Central memory CD8-positive, alpha-beta T cell (primary cell): ENCODE data around the gene DENND11.
"Not testable (repeated sequence)": the region's sequence is repeated elsewhere in the genome, so short reads cannot be mapped to it uniquely, and the experiment has no call there.

Experiments
- ATAC-seq: fragments of 150-1000 bp; cut with Tn5 transposase; replicated peaks from 2 replicates; pipeline ENCODE4 v1.10.0; 2022; ENCODE audit warnings: mild to moderate bottlenecking, moderate FRiP score, moderate number of reproducible peaks; ENCODE audit not compliant: poor library complexity, severe bottlenecking; ENCODE audit errors: extremely low read depth
- DNase-seq, 2 donors: peaks; one replicate each; pipeline ENCODE4 v3.0.0; 2021; ENCODE audit warnings: low spot score in 2 of 2
- H3K27ac Mint-ChIP-seq: one replicate; pipeline ENCODE4 v1.8.0; 2022; ENCODE audit warnings: low read depth, mild to moderate bottlenecking, moderate library complexity, mixed read lengths
- H3K27me3 Mint-ChIP-seq: one replicate; pipeline ENCODE4 v1.8.0; 2022; ENCODE audit warnings: mixed read lengths
- H3K36me3 Mint-ChIP-seq: one replicate; pipeline ENCODE4 v1.8.0; 2022; ENCODE audit warnings: mild to moderate bottlenecking, moderate library complexity, mixed read lengths; ENCODE audit not compliant: insufficient read depth
- H3K4me1 Mint-ChIP-seq: one replicate; pipeline ENCODE4 v1.8.0; 2022; ENCODE audit warnings: mixed read lengths
- H3K4me3 Mint-ChIP-seq: one replicate; pipeline ENCODE4 v1.8.0; 2022; ENCODE audit warnings: mild to moderate bottlenecking, moderate library complexity, mixed read lengths
- H3K9me3 Mint-ChIP-seq: one replicate; pipeline ENCODE4 v1.8.0; 2022; ENCODE audit warnings: mixed read lengths

Gene DENND11

DNA sequence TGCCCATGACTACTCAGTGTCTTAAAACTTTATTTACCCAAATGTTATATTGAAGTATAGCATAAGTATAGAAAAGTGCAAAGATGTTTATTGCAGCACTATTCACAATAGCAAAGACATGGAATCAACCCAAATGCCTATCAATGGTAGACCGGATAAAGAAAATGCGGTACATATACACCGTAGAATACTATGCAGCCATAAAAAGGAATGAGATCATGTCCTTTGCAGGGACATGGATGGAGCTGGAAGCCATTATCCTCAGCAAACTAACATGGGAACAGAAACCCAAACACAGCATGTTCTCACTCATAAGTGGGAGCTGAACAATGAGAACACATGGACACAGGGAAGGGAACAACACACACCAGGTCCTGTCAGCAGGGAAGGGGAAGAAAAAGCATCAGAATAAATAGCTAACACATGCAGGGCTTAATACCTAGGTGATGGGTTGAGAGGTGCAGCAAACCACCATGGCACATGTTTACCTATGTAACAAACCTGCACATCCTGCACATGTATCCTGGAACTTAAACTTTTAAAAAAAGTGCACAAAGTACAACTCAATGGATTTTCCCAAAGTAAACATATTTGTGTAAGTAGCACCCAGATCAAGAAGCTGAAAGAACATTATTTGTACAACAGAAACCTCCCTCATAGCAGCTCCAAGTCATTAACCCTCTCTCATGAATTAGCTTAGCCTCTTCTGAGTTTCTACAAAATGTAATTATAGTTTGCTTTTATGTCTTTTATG is 12.7 kb downstream of the DENND11 start:
- not testable (repeated sequence) for H3K4me3 Mint-ChIP-seq, H3K27me3 Mint-ChIP-seq, DNase-seq, H3K27ac Mint-ChIP-seq, ATAC-seq, H3K9me3 Mint-ChIP-seq
- Mint-ChIP-seq H3K4me1 (peaks cover 38% of the 10 kb centered on the region), H3K36me3 (peaks cover 19% of the 10 kb centered on the region)

DNA sequence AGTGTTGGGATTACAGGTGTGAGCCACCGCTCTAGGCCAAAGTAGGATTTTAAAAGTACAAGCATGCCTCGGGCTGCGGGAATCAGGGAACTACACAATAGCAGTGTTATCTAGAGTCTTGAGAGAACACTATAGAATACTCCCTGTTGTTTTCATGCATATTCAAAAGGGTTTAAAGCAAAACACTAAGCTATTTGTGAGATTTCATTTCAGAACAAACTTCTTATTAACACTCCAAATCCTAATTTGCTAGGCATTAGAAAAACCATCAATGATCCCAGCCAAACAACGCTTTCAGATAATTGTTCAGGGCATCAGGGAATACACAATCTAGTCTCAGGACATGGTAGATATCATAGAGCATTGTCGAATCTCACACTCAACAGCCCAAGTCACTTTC is 13.9 kb downstream of the DENND11 start:
- Mint-ChIP-seq H3K27me3 (no peaks in the 10 kb centered on the region), H3K36me3 (peaks cover 23% of the 10 kb centered on the region), H3K27ac (no peak overlapping the region), H3K4me1 (peaks cover 30% of the 10 kb centered on the region), H3K4me3 (no peak overlapping the region), H3K9me3 (no peaks in the 10 kb centered on the region)
- no peak for DNase-seq
- no peak for ATAC-seq

DNA sequence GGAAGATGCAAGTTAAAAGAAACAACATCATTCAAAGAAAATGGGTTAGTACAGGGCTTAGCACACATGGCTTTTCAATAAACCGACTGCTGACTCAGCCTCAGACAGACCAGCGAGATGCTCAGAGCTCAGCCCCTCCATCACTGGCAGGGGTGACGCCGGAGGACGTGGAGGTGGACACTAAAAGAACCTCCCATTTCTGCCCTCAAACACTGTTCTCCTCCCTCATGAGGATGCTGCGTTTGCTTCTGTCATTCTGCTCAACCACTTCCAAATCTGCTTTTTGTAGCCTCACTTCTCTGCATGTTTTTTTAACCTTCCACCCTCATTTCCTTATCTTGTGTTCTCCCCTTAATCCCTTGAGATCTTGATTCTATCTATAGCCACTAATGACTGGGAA is 15.3 kb downstream of the DENND11 start:
- Mint-ChIP-seq H3K36me3 (peaks cover 28% of the 10 kb centered on the region), H3K4me1 (peaks cover 21% of the 10 kb centered on the region), H3K27ac (no peak overlapping the region), H3K9me3 (no peaks in the 10 kb centered on the region), H3K4me3 (no peak overlapping the region), H3K27me3 (no peaks in the 10 kb centered on the region)
- DNase-seq (no peak), ATAC-seq (no peak)

DNA sequence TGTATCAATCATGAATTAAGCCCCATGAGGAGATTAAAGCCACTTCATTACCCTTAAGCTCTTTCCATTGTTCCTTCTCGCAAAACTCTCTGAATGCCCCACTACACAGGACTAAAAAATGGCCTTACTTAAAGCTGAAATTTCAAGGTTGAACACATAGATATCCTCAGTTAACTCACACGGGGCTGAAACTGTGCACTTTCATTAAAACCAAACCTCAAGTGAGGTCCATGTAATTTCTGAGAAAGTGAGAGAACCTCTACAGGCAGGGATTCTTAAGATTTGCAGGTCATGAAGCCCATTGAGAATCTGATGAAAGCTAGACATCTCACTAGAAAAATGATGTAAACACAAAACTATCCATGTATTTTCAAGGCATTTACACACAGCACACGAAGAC is 15.9 kb downstream of the DENND11 start:
- Mint-ChIP-seq H3K4me1 (peaks cover 21% of the 10 kb centered on the region), H3K36me3 (peaks cover 28% of the 10 kb centered on the region), H3K27me3 (no peaks in the 10 kb centered on the region), H3K9me3 (no peaks in the 10 kb centered on the region), H3K4me3 (no peak overlapping the region), H3K27ac (no peak overlapping the region)
- ATAC-seq, result no peak
- DNase-seq, result no peak

DNA sequence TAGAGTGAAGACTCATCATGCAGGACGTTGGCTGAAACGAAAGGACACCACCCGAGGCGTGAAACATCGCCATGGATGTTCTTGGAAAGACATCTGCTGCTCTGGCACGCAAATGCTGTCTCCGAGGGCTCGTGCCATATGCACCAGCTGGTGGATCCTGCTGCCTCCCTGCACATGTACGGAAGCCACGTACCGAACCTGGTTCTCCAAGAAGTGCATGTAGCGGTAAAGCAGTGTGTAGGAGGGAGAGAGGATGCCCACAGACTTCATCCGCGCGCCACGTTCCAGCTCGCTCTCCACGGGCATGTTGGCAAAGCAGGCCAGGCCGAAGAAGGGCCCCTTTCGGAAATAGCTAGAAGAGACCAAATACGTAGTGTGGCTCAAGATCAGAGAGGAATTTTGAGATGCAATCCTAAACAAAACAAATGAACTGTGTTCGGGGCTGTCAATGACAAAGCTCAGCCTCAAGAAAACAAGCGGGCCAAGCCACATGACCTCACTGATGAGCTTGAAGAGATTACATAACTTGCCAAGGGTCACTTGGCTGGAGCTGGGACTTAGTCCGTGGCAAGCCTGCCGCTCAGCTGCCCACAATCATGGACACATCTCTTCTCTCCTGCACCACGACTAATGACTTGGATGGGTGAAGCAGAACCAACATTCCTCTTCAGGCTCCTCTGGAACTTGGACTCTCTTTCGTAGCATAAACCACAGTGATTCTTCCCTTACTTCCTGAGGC is 16.5 kb downstream of the DENND11 start:
- Mint-ChIP-seq H3K27me3 (no peaks in the 10 kb centered on the region), H3K9me3 (no peaks in the 10 kb centered on the region), H3K4me1 (peaks cover 20% of the 10 kb centered on the region), H3K27ac (no peak overlapping the region), H3K36me3 (peaks cover 28% of the 10 kb centered on the region), H3K4me3 (no peak overlapping the region)
- no peak for DNase-seq
- no peak for ATAC-seq

DNA sequence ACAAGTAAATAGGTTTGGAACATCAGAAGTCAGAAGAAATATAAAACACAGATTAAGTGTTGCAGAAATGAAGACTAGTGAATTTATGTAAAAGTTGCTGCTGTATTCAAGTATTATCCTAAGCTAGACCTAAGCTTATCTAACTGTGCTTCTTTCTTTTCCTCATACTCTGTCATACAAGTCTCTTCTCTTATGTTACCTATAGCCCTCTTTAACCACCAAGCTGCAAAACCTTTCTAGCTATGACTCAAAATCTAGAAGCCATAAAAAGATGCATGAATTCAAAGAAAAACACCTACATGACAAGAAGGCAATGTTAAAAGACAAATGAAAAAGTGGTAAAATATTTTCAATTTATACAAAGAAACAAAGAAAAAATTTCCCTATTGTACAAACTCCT is 23.0 kb downstream of the DENND11 start:
- ATAC-seq (no peak), DNase-seq (no peak)
- Mint-ChIP-seq H3K9me3 (no peaks in the 10 kb centered on the region), H3K27me3 (no peaks in the 10 kb centered on the region), H3K4me3 (no peak overlapping the region), H3K27ac (no peak overlapping the region), H3K36me3 (peaks cover 18% of the 10 kb centered on the region), H3K4me1 (peaks cover 4% of the 10 kb centered on the region)

DNA sequence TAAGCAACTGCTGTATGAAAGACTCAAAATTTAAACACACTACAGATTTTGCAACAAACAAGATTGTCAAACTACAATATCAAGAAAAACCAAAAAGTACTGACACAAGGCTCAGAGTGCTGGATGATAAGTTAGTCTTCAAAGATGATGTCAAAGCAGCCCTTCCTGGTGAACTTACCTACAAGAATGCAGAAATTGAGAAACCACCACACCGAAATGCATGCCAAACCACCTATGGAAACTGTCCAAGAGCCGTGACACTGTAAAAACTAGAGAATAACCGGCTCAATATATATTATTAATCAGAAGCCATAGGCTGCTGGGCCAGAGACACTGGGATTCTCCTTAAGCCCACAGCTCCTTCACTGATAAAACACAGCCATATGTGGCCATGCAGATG is 25.3 kb downstream of the DENND11 start:
- H3K27me3 Mint-ChIP-seq, result no peaks in the 10 kb centered on the region
- H3K36me3 Mint-ChIP-seq, result peaks cover 12% of the 10 kb centered on the region
- no peak for ATAC-seq
- no peak overlapping the region for H3K27ac Mint-ChIP-seq
- H3K4me3 Mint-ChIP-seq, result no peak overlapping the region
- no peak for DNase-seq
- H3K4me1 Mint-ChIP-seq, result peaks cover 5% of the 10 kb centered on the region
- no peaks in the 10 kb centered on the region for H3K9me3 Mint-ChIP-seq

DNA sequence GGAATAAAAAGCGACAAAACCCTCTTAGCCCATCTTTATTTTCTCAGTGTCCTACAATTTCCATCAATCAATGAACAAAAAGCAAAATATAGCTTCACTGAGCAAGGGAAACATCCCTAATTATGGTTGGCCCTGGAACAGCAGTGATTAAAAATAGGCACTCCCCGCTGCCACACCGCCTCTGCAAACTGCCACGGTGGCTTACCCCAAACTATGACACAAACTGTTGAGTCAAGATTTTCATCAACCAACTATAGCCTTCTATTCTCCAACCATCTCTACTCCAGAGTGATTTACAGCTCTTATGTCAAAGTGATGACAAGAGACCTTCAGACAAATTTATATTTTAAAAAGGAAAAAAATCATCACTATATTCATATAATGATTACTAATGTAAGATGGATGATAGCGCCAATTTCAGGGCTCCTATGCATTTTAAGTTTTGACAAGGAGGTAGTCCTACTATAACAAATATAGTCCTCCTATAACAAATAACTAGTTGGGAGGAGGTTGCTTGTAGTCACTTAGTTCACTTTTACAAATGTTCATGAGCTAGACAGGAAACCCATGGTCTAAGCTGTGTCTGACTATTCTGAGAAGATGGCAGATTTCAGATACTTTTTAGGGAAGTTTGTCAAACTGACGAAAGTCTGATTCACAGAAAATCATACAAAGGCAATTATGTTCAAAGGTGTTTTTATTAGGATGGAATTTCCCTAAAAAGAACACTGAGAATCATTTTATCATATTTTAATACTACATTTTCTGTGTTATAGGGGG is 26.3 kb downstream of the DENND11 start:
- H3K27ac Mint-ChIP-seq, result no peak overlapping the region
- peaks cover 5% of the 10 kb centered on the region for H3K4me1 Mint-ChIP-seq
- ATAC-seq, result no peak
- no peak overlapping the region for H3K4me3 Mint-ChIP-seq
- no peaks in the 10 kb centered on the region for H3K27me3 Mint-ChIP-seq
- DNase-seq, result no peak
- no peaks in the 10 kb centered on the region for H3K9me3 Mint-ChIP-seq
- H3K36me3 Mint-ChIP-seq, result peaks cover 12% of the 10 kb centered on the region

DNA sequence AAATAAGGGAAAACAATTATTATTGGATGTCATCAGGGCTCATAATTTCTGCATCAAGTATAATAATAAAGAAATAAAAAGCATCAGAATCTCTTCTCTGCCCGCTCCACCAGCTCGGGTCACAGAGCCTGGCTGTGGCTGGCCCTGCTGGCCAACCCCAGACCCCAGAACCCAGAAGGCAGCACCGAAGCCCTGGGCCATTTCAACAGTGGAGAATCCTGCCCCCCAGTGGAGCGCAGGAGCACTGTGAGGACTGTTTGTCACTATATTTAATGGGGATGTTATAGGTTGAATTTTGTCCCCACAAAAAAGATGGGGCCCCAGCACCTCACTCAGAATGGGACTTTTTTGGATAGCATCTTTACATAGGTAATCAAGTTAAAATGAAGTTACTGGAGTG is 27.3 kb downstream of the DENND11 start:
- no peak overlapping the region for H3K4me3 Mint-ChIP-seq
- no peak for DNase-seq
- no peaks in the 10 kb centered on the region for H3K27me3 Mint-ChIP-seq
- peaks cover 5% of the 10 kb centered on the region for H3K4me1 Mint-ChIP-seq
- no peaks in the 10 kb centered on the region for H3K9me3 Mint-ChIP-seq
- ATAC-seq, result no peak
- peaks cover 12% of the 10 kb centered on the region for H3K36me3 Mint-ChIP-seq
- H3K27ac Mint-ChIP-seq, result no peak overlapping the region

DNA sequence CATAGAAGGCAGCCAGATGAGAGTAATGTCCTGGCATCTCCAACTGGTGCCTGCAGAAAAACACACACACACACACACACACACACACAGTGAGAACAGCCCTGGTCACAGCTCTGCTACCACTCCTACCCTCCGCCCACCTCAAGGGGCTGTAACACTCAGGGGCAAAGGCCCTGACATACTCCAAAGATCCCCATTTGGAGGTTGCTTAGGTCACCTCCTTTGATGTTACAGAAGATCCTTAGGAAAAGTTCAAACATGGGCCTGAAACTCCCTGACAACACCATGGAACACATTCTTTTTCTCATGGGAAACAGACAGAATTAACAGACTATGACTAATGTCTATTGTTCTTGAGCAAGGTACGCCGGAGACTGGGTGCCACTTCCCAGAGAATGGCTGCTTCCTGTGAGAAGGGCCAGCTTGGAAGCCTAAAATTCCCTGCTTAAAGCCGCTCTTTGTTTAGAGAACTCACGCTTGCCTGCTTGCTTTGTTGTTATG is 27.7 kb downstream of the DENND11 start:
- DNase-seq (no peak), ATAC-seq (no peak)
- Mint-ChIP-seq H3K36me3 (peaks cover 12% of the 10 kb centered on the region), H3K9me3 (no peaks in the 10 kb centered on the region), H3K27ac (peak overlapping the region; percentile 10), H3K4me3 (no peak overlapping the region), H3K27me3 (no peaks in the 10 kb centered on the region), H3K4me1 (peaks cover 5% of the 10 kb centered on the region)

DNA sequence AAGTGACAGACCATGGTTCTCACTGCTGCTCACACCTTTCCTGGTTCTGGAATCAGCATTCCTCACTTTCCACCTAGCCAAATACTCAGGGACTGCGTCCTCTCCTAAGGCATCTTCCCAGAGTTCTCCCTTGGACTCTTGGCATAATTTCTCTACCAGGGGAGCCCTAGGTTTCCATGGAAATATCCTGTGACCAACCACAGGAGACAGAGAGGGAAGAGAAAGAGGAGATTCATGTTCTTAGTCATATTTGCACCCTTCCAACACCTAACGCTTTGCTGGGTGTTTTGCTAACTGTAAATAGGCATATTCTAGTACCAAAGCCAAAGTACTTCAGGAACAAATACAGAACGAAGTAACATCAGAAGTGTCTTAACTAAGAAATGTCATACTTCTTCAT is 28.6 kb downstream of the DENND11 start:
- DNase-seq (no peak), ATAC-seq (no peak)
- H3K36me3 Mint-ChIP-seq, result peaks cover 12% of the 10 kb centered on the region
- no peaks in the 10 kb centered on the region for H3K9me3 Mint-ChIP-seq
- H3K27me3 Mint-ChIP-seq, result no peaks in the 10 kb centered on the region
- peak overlapping the region; percentile 10 for H3K27ac Mint-ChIP-seq
- no peak overlapping the region for H3K4me3 Mint-ChIP-seq
- H3K4me1 Mint-ChIP-seq, result peaks cover 5% of the 10 kb centered on the region

DNA sequence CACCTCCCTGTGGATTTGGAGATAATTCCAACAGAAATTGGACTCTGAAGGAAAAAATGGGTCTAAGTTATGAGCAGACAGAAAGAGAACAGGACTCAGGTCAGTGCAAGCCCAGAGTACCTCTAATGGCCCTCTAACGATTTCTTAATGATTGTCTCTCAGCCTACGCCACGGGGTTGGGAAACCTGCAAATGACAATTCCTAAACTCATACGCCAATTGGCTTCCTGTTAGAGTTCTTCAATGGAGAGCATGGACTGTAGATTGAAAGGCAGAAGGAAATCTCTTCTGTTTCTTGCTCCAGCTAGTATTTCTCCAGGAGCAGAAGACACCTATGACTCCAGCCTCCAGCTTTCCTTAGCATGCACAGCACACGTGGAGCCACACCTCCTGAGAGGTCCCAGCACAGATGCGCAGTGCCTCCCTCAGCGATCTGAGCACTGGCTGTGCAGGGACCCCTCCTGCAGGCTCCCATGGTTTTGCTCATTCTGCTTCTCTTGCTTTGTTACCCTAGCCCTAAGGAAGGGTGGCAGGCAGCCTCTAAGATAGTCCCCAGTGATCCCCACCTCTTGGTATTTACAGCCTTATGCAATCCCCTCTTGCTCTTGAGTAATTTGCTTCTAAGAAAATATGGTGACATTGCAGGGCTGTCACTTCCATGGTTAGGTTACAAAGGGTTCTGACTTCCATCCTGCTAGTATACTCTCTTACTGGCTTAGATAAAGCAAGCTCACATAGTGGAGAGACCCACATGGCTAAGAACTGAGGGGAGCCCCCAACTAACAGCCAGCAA is 30.1 kb downstream of the DENND11 start:
- Mint-ChIP-seq H3K9me3 (no peaks in the 10 kb centered on the region), H3K36me3 (peaks cover 10% of the 10 kb centered on the region), H3K4me3 (no peak overlapping the region), H3K4me1 (peaks cover 5% of the 10 kb centered on the region), H3K27ac (no peak overlapping the region), H3K27me3 (no peaks in the 10 kb centered on the region)
- DNase-seq (no peak), ATAC-seq (no peak)
